ENCODE results near the gene BRS3. TPM values are rescaled to one million over a fixed set of nuclear protein-coding genes. Genes with fewer than 3 reads are reported as not detected.

Gene BRS3
- total RNA-seq, 2 experiments from 2014 or later, result not detected

- H3K4me1 ChIP-seq (ENCODE audit: insufficient read depth, low read length, poor library complexity, severe bottlenecking), result no peaks in the 10 kb centered on the region
- H4K20me1 ChIP-seq (ENCODE audit: insufficient read depth, low read length), result no peaks in the 10 kb centered on the region
- DNase-seq (ENCODE audit: low spot score), result no peak
- no peak overlapping the region for H2AFZ ChIP-seq (ENCODE audit: low read length)
- H3K4me2 ChIP-seq (ENCODE audit: low read length), result no peak overlapping the region
- H3K79me2 ChIP-seq (ENCODE audit: insufficient read depth, low read depth, low read length), result no peaks in the 10 kb centered on the region
- no peaks in the 10 kb centered on the region for H3K36me3 ChIP-seq (ENCODE audit: insufficient read depth, low read length)
- TF ChIP-seq CTCF (conservative IDR thresholded peaks at IDR 0.05; ENCODE audit: low read length) (no peak), EZH2phosphoT487 (IDR thresholded peaks at IDR 0.05; ENCODE audit: borderline replicate concordance, low read depth, low read length) (no peak)
- no peaks in the 10 kb centered on the region for H3K9me2 ChIP-seq (ENCODE audit: insufficient read depth, low read length)
- no peaks in the 10 kb centered on the region for H3K9me3 ChIP-seq (ENCODE audit: low read length)
- POLR2A ChIA-PET, result no interaction called here
- H3K27ac ChIP-seq (ENCODE audit: low read depth, low read length, poor library complexity, severe bottlenecking), result no peak overlapping the region
- H3K4me3 ChIP-seq (ENCODE audit: low read depth, low read length, poor library complexity, severe bottlenecking), result no peak overlapping the region
- no TSS peak for BruUV-seq (replicated peaks)
- CTCF ChIA-PET (ENCODE audit: unreplicated experiment), result no interaction called here
- intact Hi-C loops (cut with micrococcal nuclease; ENCODE audit: unreplicated experiment), result no loop called here
Observed at GRCh38 chrX:136540226-136540625, 52.5 kb downstream of the BRS3 start.

GRCh38 chrX:136541294-136541693 lies 53.5 kb downstream of the BRS3 start:
- Histone ChIP-seq H3K4me3 (ENCODE audit: low read depth, low read length, poor library complexity, severe bottlenecking) (no peak overlapping the region), H3K79me2 (ENCODE audit: insufficient read depth, low read depth, low read length) (no peaks in the 10 kb centered on the region), H3K36me3 (ENCODE audit: insufficient read depth, low read length) (no peaks in the 10 kb centered on the region), H3K9me3 (ENCODE audit: low read length) (no peaks in the 10 kb centered on the region), H3K4me1 (ENCODE audit: insufficient read depth, low read length, poor library complexity, severe bottlenecking) (no peaks in the 10 kb centered on the region), H3K9me2 (ENCODE audit: insufficient read depth, low read length) (no peaks in the 10 kb centered on the region), H3K4me2 (ENCODE audit: low read length) (no peak overlapping the region), H4K20me1 (ENCODE audit: insufficient read depth, low read length) (no peaks in the 10 kb centered on the region), H3K27ac (ENCODE audit: low read depth, low read length, poor library complexity, severe bottlenecking) (no peak overlapping the region), H2AFZ (ENCODE audit: low read length) (no peak overlapping the region)
- ChIA-PET CTCF (ENCODE audit: unreplicated experiment) (interaction anchor here (0.6 kb wide), 1 partner anchor 44 kb away, joined by 7 read pairs; no protein-coding TSS in a partner anchor), POLR2A (no interaction called here)
- intact Hi-C loops (cut with micrococcal nuclease; ENCODE audit: unreplicated experiment), result no loop called here
- no peak for DNase-seq (ENCODE audit: low spot score)
- no peak for TF ChIP-seq EZH2phosphoT487 (IDR thresholded peaks at IDR 0.05; ENCODE audit: borderline replicate concordance, low read depth, low read length)
- TF ChIP-seq CTCF (conservative IDR thresholded peaks at IDR 0.05; ENCODE audit: low read length), result no peak
- no TSS peak for BruUV-seq (replicated peaks)

GRCh38 chrX:136542281-136542680 lies 54.5 kb downstream of the BRS3 start:
- Histone ChIP-seq H3K4me1 (ENCODE audit: insufficient read depth, low read length, poor library complexity, severe bottlenecking) (no peaks in the 10 kb centered on the region), H3K36me3 (ENCODE audit: insufficient read depth, low read length) (no peaks in the 10 kb centered on the region), H2AFZ (ENCODE audit: low read length) (no peak overlapping the region), H4K20me1 (ENCODE audit: insufficient read depth, low read length) (no peaks in the 10 kb centered on the region), H3K79me2 (ENCODE audit: insufficient read depth, low read depth, low read length) (no peaks in the 10 kb centered on the region), H3K4me3 (ENCODE audit: low read depth, low read length, poor library complexity, severe bottlenecking) (no peak overlapping the region), H3K9me2 (ENCODE audit: insufficient read depth, low read length) (no peaks in the 10 kb centered on the region), H3K27ac (ENCODE audit: low read depth, low read length, poor library complexity, severe bottlenecking) (no peak overlapping the region), H3K4me2 (ENCODE audit: low read length) (no peak overlapping the region), H3K9me3 (ENCODE audit: low read length) (no peaks in the 10 kb centered on the region)
- ChIA-PET POLR2A (no interaction called here), CTCF (ENCODE audit: unreplicated experiment) (no interaction called here)
- intact Hi-C loops (cut with micrococcal nuclease; ENCODE audit: unreplicated experiment), result no loop called here
- TF ChIP-seq EZH2phosphoT487 (IDR thresholded peaks at IDR 0.05; ENCODE audit: borderline replicate concordance, low read depth, low read length) (no peak), CTCF (conservative IDR thresholded peaks at IDR 0.05; ENCODE audit: low read length) (no peak)
- no peak for DNase-seq (ENCODE audit: low spot score)
- BruUV-seq (replicated peaks), result no TSS peak

Other genes starting within 250 kb of the BRS3 start
- 7.7 and 11.9 TPM in 2 replicates for gene MAP7D3, start 236.5 kb upstream of the BRS3 start, total RNA-seq (2014; rRNA removed; shearing (Covaris generic))
- 15.6 and 16.5 TPM in 2 replicates for gene MAP7D3, start 236.5 kb upstream of the BRS3 start, total RNA-seq (2022)
- not detected in 2 replicates for gene ADGRG4, start 187.0 kb upstream of the BRS3 start, total RNA-seq (2014; rRNA removed; shearing (Covaris generic))
- not detected in 2 replicates for gene ADGRG4, start 187.0 kb upstream of the BRS3 start, total RNA-seq (2022)
- gene HTATSF1, start 9.6 kb downstream of the BRS3 start, total RNA-seq (2014; rRNA removed; shearing (Covaris generic)), result 58.1 and 68.6 TPM in 2 replicates
- 39.0 and 40.6 TPM in 2 replicates for gene HTATSF1, start 9.6 kb downstream of the BRS3 start, total RNA-seq (2022)
- not detected in 2 replicates for gene VGLL1, start 44.3 kb downstream of the BRS3 start, total RNA-seq (2014; rRNA removed; shearing (Covaris generic))
- gene VGLL1, start 44.3 kb downstream of the BRS3 start, total RNA-seq (2022), result not detected in 2 replicates
- not detected in 2 replicates for gene CD40LG, start 160.2 kb downstream of the BRS3 start, total RNA-seq (2014; rRNA removed; shearing (Covaris generic))
- gene CD40LG, start 160.2 kb downstream of the BRS3 start, total RNA-seq (2022), result not detected in 2 replicates